ENCODE measurements around the gene DNAJC5.

The DNAJC5 gene

DNA sequence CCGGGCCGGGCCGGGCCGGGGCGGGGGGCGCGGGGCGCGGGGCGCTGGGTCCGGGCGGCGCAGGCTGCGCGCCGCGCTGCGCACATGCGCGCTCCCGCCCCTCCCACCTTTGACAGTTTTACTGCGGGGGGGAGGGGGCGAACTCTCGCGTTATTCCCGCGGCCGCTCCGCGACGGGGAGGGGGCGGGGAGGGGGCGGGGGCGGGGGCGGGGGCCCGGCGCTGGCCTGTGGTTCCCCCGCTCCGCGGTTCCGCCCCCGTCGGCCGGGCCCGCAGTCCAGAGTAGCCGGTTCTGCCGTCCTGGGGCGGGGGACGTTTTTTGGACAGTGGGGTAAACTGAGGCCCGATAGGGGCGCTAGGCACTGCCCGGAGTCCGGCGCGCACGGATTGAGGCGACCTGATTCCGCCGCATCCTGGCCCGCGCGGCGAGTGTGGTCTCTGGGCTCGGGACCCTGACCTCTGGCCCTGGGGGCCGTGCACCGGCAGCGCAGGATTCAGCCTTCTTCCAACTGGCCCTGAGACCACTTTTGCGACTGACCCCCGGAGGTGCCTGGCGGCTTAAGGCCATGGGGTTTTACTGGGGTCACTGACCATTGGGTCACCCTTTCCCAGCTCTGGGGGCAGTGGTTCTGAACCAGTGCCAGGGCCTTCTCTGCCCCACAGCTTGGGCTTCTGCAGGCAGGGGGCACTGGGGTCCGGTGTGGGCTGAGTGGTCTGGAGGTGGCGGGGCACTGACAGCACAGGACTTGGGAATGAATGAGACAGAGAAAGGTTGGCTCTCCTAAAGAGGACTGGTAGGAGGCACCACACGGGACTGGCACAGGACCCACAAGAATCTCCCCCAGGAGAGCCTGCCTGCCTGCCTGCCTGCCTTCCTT, 75.2 kb downstream of the DNAJC5 start, which contains the start of gene ZNF512B:
TSS of gene ZNF512B (minus strand) at position 93 of the 876 bp plus-strand sequence. CDS start 1,980 bp downstream, outside the sequence.
- TF ChIP-seq, protein P1, sequence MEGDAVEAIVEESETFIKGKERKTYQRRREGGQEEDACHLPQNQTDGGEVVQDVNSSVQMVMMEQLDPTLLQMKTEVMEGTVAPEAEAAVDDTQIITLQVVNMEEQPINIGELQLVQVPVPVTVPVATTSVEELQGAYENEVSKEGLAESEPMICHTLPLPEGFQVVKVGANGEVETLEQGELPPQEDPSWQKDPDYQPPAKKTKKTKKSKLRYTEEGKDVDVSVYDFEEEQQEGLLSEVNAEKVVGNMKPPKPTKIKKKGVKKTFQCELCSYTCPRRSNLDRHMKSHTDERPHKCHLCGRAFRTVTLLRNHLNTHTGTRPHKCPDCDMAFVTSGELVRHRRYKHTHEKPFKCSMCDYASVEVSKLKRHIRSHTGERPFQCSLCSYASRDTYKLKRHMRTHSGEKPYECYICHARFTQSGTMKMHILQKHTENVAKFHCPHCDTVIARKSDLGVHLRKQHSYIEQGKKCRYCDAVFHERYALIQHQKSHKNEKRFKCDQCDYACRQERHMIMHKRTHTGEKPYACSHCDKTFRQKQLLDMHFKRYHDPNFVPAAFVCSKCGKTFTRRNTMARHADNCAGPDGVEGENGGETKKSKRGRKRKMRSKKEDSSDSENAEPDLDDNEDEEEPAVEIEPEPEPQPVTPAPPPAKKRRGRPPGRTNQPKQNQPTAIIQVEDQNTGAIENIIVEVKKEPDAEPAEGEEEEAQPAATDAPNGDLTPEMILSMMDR (IDR thresholded peaks at IDR 0.05), result no peak

DNA sequence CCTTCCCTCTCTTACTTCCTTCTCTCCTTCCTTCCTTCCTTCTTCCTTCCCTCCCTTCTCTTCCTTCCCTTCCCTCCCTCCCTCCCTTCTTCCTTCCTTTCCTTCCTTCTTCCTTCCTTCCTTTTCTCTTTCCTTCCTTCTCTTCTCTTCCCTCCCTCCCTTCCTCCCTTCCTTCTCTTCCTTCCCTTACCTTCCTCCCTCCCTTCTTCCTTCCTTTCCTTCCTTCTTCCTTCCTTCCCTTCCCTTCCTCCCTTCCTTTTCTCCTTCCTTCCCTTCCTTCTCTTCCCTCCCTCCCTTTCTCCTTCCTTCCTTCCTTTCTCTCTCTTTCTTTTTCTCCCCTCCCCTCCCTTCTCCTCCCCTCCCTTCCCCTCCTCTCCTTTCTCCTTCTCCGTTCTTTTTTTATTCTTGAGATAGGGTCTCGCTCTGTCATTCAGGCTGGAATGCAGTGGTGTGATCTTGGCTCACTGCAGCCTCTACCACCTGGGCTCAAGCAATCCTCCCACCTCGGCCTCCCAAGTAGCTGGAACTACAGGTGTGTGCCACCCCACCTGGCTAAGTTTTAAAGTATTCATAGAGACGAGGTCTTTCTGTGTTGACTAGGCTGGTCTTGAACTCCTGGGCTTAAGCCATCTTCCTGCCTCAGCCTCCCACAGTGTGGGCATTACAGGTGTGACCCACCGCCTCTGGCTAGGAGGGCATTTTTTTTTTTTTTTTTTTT, 75.9 kb downstream of the DNAJC5 start:
- TF ChIP-seq, protein P1 (IDR thresholded peaks at IDR 0.05), result no peak

DNA sequence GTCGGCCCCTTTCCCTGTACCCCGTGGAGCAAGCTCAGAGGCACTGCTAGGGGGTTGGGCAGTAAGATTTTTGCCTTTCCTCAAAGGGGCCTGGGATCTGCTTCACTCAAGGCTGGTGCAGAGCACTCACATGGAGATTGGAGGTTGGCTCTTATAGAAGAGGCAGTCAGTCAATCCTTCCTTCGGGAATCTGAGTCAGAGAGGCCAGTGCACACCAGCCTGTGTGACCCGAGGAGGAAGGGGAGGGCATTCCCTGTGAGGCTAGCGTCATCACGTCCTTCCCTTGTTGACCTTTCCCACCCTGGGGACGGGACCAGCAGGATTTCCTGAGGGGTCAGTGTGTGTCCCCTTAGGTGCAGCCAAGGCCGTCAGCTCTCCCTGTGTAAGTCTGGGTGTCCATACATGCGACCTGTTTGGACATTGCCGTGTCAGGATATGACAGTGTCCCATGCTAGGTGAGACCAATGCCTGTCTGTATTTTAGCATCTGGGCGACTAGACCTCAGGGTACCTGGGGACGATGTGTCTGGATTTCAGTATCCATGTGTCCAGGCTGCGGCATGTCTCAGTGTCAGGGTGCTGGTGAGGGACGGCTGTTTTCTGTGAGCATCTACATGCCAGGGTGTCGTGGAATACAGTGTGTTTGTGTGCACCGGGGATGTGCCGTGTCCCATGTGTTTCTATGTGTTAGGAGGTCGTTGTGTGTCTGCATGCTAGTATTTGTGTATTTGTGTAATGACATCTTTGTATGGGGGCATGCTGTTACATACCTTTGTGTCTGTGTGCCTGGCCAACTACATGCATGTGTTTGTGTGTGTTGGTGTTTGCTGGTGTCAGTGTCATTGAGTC, 77.6 kb downstream of the DNAJC5 start:
- TF ChIP-seq, protein P1 (IDR thresholded peaks at IDR 0.05), result no peak

- TF ChIP-seq, protein P1 (IDR thresholded peaks at IDR 0.05), result no peak
Measured at GRCh38 chr20:63973160-63973479, 78.2 kb downstream of the DNAJC5 start.

DNA sequence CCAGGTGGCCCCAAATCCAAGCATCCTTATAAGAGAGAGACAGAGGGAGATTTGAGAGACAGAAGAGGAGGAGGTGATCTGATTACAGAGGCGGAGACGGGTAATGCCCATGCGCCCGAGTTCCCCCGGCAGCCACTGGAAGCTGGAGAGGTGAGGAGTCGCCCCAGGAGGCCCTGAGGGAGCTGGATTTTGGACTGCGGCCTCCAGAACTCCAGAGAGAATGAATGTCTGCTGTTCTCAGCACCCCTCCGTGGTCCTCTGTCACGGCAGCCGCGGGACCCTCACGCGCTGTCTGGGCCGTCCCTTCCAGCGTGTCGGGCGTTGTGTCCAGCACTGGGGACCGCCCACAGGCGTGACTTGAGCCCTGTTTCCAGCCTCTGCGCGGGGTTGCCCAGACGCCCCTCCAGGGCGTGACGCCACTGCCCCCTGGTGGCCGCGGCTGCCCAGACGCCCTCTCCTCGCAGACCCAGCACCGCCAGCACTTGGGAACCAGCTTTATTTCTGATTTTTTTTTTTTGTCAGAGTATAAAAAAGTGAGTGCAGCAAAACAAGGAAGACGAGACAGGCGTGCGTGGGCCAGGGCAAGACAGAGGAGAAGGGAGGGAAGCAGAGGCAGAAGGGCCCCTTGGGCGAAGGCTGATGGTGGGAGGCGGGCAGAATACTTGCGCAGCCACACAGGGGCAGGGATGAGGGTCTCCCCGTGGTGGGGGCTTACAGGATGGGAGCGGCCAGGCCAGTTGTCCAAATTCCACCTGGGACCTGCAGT, 78.9 kb downstream of the DNAJC5 start:
- TF ChIP-seq, protein P1 (IDR thresholded peaks at IDR 0.05), result peak; percentile 99

- TF ChIP-seq, protein P1 (IDR thresholded peaks at IDR 0.05), result no peak
Measured at GRCh38 chr20:63974402-63975200, 79.7 kb downstream of the DNAJC5 start.

All from LNCAP (cell line).